Astrocyte of the spinal cord (primary cell): ENCODE measurements around the gene MVB12A.

Source experiments
- DNase-seq: peaks from one replicate; pipeline ENCODE4 v3.0.0; 2011; ENCODE audit warnings: low read depth, low spot score
- H3K4me3 ChIP-seq: 2 replicates; pipeline ENCODE4 v1.5.1; 2011; ENCODE audit warnings: low read depth, mild to moderate bottlenecking, low read length, moderate library complexity
- in situ Hi-C: cut with HindIII; loops from 2 replicates; pipeline ENCODE4 v1.10.0; 2017; ENCODE audit warnings: low sequenced_read_pairs
- TF ChIP-seq, protein P1 (sequence below): IDR thresholded peaks from 2 replicates; pipeline ENCODE4 v1.5.1; 2012; ENCODE audit warnings: low read depth, mild to moderate bottlenecking, low read length, inconsistent platforms

Gene MVB12A

DNA sequence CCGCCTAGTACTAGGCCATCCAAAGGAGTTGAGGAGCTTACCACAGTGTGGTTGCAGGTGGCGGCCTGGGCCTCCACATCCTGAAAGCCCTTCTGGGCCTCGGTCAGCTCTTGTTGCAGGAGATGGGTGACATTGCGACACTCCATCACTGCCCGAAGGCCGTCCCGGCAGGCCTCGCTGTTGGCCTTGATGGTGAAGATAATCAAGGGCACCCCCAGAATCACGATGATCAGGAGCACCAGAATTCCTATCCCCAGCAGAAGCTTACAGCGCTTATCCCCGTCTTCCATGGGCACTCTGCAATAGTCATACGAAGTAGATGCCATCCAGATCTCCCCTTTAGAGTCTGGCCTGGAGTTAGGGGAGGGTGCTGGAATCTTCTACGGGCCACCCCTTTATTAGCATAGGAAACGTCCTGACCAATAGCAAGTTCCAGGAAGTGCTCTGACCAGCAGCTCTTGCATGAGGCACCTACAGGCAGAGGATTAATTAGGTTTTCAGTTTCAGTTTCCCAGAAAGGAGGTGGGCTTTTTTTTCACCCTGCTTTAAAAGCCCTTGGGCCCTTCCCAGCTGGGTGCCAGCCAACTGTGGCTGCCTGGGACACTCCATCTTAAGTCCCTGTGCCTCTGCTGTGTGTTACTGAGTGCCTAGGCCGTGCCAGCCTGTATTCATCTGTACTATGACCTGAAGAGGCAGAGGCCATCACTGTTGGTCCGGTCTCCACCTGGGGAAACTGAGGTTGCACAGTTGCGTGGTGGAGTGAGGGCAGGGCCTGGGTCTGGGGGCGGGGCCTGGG lies 14.4 kb upstream of the MVB12A start, which contains the start of gene BST2:
BST2 (minus strand) TSS at position 381 of the 796 bp plus-strand sequence; CDS start at position 326, 55 bp downstream.
- in situ Hi-C loops = no loop called here
- TF ChIP-seq, protein P1, sequence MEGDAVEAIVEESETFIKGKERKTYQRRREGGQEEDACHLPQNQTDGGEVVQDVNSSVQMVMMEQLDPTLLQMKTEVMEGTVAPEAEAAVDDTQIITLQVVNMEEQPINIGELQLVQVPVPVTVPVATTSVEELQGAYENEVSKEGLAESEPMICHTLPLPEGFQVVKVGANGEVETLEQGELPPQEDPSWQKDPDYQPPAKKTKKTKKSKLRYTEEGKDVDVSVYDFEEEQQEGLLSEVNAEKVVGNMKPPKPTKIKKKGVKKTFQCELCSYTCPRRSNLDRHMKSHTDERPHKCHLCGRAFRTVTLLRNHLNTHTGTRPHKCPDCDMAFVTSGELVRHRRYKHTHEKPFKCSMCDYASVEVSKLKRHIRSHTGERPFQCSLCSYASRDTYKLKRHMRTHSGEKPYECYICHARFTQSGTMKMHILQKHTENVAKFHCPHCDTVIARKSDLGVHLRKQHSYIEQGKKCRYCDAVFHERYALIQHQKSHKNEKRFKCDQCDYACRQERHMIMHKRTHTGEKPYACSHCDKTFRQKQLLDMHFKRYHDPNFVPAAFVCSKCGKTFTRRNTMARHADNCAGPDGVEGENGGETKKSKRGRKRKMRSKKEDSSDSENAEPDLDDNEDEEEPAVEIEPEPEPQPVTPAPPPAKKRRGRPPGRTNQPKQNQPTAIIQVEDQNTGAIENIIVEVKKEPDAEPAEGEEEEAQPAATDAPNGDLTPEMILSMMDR = no peak
- DNase-seq = peak; percentile 42
- no peak within 1 kb of the TSS for H3K4me3 ChIP-seq

- in situ Hi-C loops = no loop called here
- peak; percentile 86 for DNase-seq
- H3K4me3 ChIP-seq = no peak overlapping the region
- TF ChIP-seq, protein P1 = no peak
Observed at GRCh38 chr19:17406046-17406886, 13.6 kb upstream of the MVB12A start.

GRCh38 chr19:17406887-17407196 lies 13.0 kb upstream of the MVB12A start:
- no peak for DNase-seq
- TF ChIP-seq, protein P1 = no peak
- no peak overlapping the region for H3K4me3 ChIP-seq
- in situ Hi-C loops = no loop called here

GRCh38 chr19:17409990-17410389 lies 9.9 kb upstream of the MVB12A start:
- no peak for DNase-seq
- TF ChIP-seq, protein P1 = no peak
- in situ Hi-C loops = no loop called here

GRCh38 chr19:17411801-17412200 lies 8.0 kb upstream of the MVB12A start:
- in situ Hi-C loops = no loop called here
- no peak for DNase-seq
- H3K4me3 ChIP-seq = no peak overlapping the region
- TF ChIP-seq, protein P1 = no peak

More at GRCh38 chr19:17409990-17410389, 9.9 kb upstream of the MVB12A start:
- no peak overlapping the region for H3K4me3 ChIP-seq

DNA sequence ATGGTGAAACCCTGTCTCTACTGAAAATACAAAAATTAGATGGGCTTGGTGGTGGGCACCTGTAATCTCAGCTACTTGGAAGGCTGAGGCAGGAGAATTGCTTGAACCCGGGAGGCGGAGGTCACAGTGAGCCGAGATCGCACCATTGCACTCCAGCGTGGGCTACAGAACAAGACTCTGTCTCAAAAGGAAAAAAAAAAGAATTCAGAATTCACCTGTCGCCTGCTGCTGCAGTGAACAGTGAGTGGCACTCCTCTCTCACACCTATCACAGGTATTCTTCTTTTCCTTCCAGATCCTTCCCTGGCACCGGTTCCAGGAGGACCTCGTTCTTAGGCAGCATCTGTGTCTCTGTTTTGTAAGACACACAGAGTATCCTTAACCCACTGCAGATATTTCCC lies 5.8 kb upstream of the MVB12A start:
- in situ Hi-C loops = no loop called here
- TF ChIP-seq, protein P1 = no peak
- no peak overlapping the region for H3K4me3 ChIP-seq
- DNase-seq = no peak
